ENCODE data around the gene LMCD1. TPM values are rescaled to one million over a fixed set of nuclear protein-coding genes. Genes with fewer than 3 reads are reported as not detected.

LMCD1 gene
- polyA plus RNA-seq, 3 donors from 2014 or later, result 0.24 TPM; not detected in 2

GRCh38 chr3:8593021-8593827 lies 91.6 kb downstream of the LMCD1 start:
- no peaks in the 10 kb centered on the region for H3K4me1 Mint-ChIP-seq
- H3K27ac Mint-ChIP-seq, result no peak overlapping the region
- no peak overlapping the region for H3K4me3 Mint-ChIP-seq
- no peak for DNase-seq
- peaks cover 0 to 3% (median 0%) of the 10 kb centered on the region in 3 donors for H3K27me3 Mint-ChIP-seq (ENCODE audit: low read depth in 3 of 3)
- H3K36me3 Mint-ChIP-seq, result no peaks in the 10 kb centered on the region
- no peaks in the 10 kb centered on the region for H3K9me3 Mint-ChIP-seq

- H3K36me3 Mint-ChIP-seq, result no peaks in the 10 kb centered on the region
- no peaks in the 10 kb centered on the region for H3K4me1 Mint-ChIP-seq
- peaks cover 0 to 3% (median 0%) of the 10 kb centered on the region in 3 donors for H3K27me3 Mint-ChIP-seq (ENCODE audit: low read depth in 3 of 3)
- H3K27ac Mint-ChIP-seq, result no peak overlapping the region
- no peaks in the 10 kb centered on the region for H3K9me3 Mint-ChIP-seq
- H3K4me3 Mint-ChIP-seq, result no peak overlapping the region
- DNase-seq, result no peak
Observed at GRCh38 chr3:8595252-8595651, 93.6 kb downstream of the LMCD1 start.

- DNase-seq, result no peak
- Mint-ChIP-seq H3K27ac (no peak overlapping the region), H3K4me3 (no peak overlapping the region), H3K4me1 (no peaks in the 10 kb centered on the region), H3K36me3 (no peaks in the 10 kb centered on the region), H3K27me3 (ENCODE audit: low read depth in 3 of 3) (peaks cover 0 to 1% (median 0%) of the 10 kb centered on the region in 3 donors), H3K9me3 (no peaks in the 10 kb centered on the region)
Observed at GRCh38 chr3:8595695-8596115, 94.1 kb downstream of the LMCD1 start.

GRCh38 chr3:8596321-8597218 lies 94.9 kb downstream of the LMCD1 start:
- Mint-ChIP-seq H3K4me1 (no peaks in the 10 kb centered on the region), H3K27ac (no peak overlapping the region), H3K27me3 (ENCODE audit: low read depth in 3 of 3) (peaks cover 0 to 1% (median 0%) of the 10 kb centered on the region in 3 donors), H3K4me3 (no peak overlapping the region), H3K36me3 (no peaks in the 10 kb centered on the region), H3K9me3 (no peaks in the 10 kb centered on the region)
- no peak for DNase-seq

- DNase-seq, result no peak
- no peak overlapping the region for H3K27ac Mint-ChIP-seq
- no peak overlapping the region for H3K4me3 Mint-ChIP-seq
Observed at GRCh38 chr3:8597219-8597853, 95.7 kb downstream of the LMCD1 start.

GRCh38 chr3:8599146-8599545 lies 97.5 kb downstream of the LMCD1 start:
- H3K4me1 Mint-ChIP-seq, result no peaks in the 10 kb centered on the region
- no peak for DNase-seq
- H3K4me3 Mint-ChIP-seq, result no peak overlapping the region
- no peak overlapping the region for H3K27ac Mint-ChIP-seq
- no peaks in the 10 kb centered on the region for H3K9me3 Mint-ChIP-seq
- H3K27me3 Mint-ChIP-seq (ENCODE audit: low read depth in 3 of 3), result peaks cover 0 to 3% (median 2%) of the 10 kb centered on the region in 3 donors
- H3K36me3 Mint-ChIP-seq, result no peaks in the 10 kb centered on the region

More at GRCh38 chr3:8597219-8597853, 95.7 kb downstream of the LMCD1 start:
- H3K9me3 Mint-ChIP-seq, result no peaks in the 10 kb centered on the region
- H3K4me1 Mint-ChIP-seq, result no peaks in the 10 kb centered on the region
- no peaks in the 10 kb centered on the region for H3K36me3 Mint-ChIP-seq
- peaks cover 0 to 2% (median 1%) of the 10 kb centered on the region in 3 donors for H3K27me3 Mint-ChIP-seq (ENCODE audit: low read depth in 3 of 3)

GRCh38 chr3:8600457-8600856 lies 98.8 kb downstream of the LMCD1 start:
- no peaks in the 10 kb centered on the region for H3K36me3 Mint-ChIP-seq
- no peak overlapping the region for H3K4me3 Mint-ChIP-seq
- H3K9me3 Mint-ChIP-seq, result no peaks in the 10 kb centered on the region
- H3K4me1 Mint-ChIP-seq, result no peaks in the 10 kb centered on the region
- H3K27me3 Mint-ChIP-seq (ENCODE audit: low read depth in 3 of 3), result peaks cover 0 to 2% (median 1%) of the 10 kb centered on the region in 3 donors
- no peak for DNase-seq
- H3K27ac Mint-ChIP-seq, result no peak overlapping the region

GRCh38 chr3:8603115-8603710 lies 101.6 kb downstream of the LMCD1 start:
- Mint-ChIP-seq H3K27me3 (ENCODE audit: low read depth in 3 of 3) (peaks cover 0 to 5% (median 1%) of the 10 kb centered on the region in 3 donors), H3K4me1 (no peaks in the 10 kb centered on the region), H3K9me3 (no peaks in the 10 kb centered on the region), H3K36me3 (no peaks in the 10 kb centered on the region), H3K4me3 (no peak overlapping the region), H3K27ac (no peak overlapping the region)
- DNase-seq, result no peak

- peaks cover 0 to 5% (median 1%) of the 10 kb centered on the region in 3 donors for H3K27me3 Mint-ChIP-seq (ENCODE audit: low read depth in 3 of 3)
- no peaks in the 10 kb centered on the region for H3K9me3 Mint-ChIP-seq
- H3K27ac Mint-ChIP-seq, result no peak overlapping the region
- no peak overlapping the region for H3K4me3 Mint-ChIP-seq
- no peak for DNase-seq
- H3K4me1 Mint-ChIP-seq, result no peaks in the 10 kb centered on the region
- no peaks in the 10 kb centered on the region for H3K36me3 Mint-ChIP-seq
Observed at GRCh38 chr3:8604006-8604405, 102.4 kb downstream of the LMCD1 start.

GRCh38 chr3:8604988-8605387 lies 103.4 kb downstream of the LMCD1 start:
- no peaks in the 10 kb centered on the region for H3K4me1 Mint-ChIP-seq
- peaks cover 0 to 5% (median 1%) of the 10 kb centered on the region in 3 donors for H3K27me3 Mint-ChIP-seq (ENCODE audit: low read depth in 3 of 3)
- H3K9me3 Mint-ChIP-seq, result no peaks in the 10 kb centered on the region
- DNase-seq, result no peak
- no peak overlapping the region for H3K27ac Mint-ChIP-seq
- no peak overlapping the region for H3K4me3 Mint-ChIP-seq
- no peaks in the 10 kb centered on the region for H3K36me3 Mint-ChIP-seq

GRCh38 chr3:8606701-8607231 lies 105.1 kb downstream of the LMCD1 start:
- Mint-ChIP-seq H3K27ac (no peak overlapping the region), H3K27me3 (ENCODE audit: low read depth in 3 of 3) (peaks cover 0 to 5% (median 1%) of the 10 kb centered on the region in 3 donors), H3K9me3 (no peaks in the 10 kb centered on the region), H3K36me3 (no peaks in the 10 kb centered on the region), H3K4me3 (no peak overlapping the region), H3K4me1 (no peaks in the 10 kb centered on the region)
- DNase-seq, result no peak

- Mint-ChIP-seq H3K27ac (no peak overlapping the region), H3K36me3 (no peaks in the 10 kb centered on the region), H3K9me3 (no peaks in the 10 kb centered on the region), H3K4me1 (no peaks in the 10 kb centered on the region), H3K27me3 (ENCODE audit: low read depth in 3 of 3) (peaks cover 0 to 5% (median 1%) of the 10 kb centered on the region in 3 donors), H3K4me3 (no peak overlapping the region)
- DNase-seq, result no peak
Observed at GRCh38 chr3:8607234-8608040, 105.8 kb downstream of the LMCD1 start.

Measured in immature natural killer cell (primary cell).